Activated naive CD8-positive, alpha-beta T cell treated with anti-CD3 and anti-CD28 coated beads, Interleukin-2, amount 50 U/mL, for 24 hours (primary cell): ENCODE results near the gene HOXB2.
"Not testable (repeated sequence)": the region's sequence is repeated elsewhere in the genome, so short reads cannot be mapped to it uniquely, and the experiment has no call there.

Source experiments
- ATAC-seq: fragments of 150-1000 bp; cut with Tn5 transposase; one replicate; pipeline ENCODE4 v1.10.0; 2021
- DNase-seq: peaks from one replicate; pipeline ENCODE4 v3.0.0; 2021
- H3K27ac Mint-ChIP-seq: one replicate; pipeline ENCODE4 v1.8.0; 2021; ENCODE audit warnings: mild to moderate bottlenecking, mixed read lengths
- H3K27me3 Mint-ChIP-seq: one replicate; pipeline ENCODE4 v1.8.0; 2021; ENCODE audit warnings: mixed read lengths
- H3K36me3 Mint-ChIP-seq: one replicate; pipeline ENCODE4 v1.8.0; 2021; ENCODE audit warnings: low read depth, mixed read lengths
- H3K4me1 Mint-ChIP-seq: one replicate; pipeline ENCODE4 v1.8.0; 2021; ENCODE audit warnings: mixed read lengths
- H3K4me3 Mint-ChIP-seq: one replicate; pipeline ENCODE4 v1.8.0; 2021; ENCODE audit warnings: mild to moderate bottlenecking, moderate library complexity, mixed read lengths
- H3K9me3 Mint-ChIP-seq: one replicate; pipeline ENCODE4 v1.8.0; 2021; ENCODE audit warnings: mixed read lengths

Gene HOXB2

DNA sequence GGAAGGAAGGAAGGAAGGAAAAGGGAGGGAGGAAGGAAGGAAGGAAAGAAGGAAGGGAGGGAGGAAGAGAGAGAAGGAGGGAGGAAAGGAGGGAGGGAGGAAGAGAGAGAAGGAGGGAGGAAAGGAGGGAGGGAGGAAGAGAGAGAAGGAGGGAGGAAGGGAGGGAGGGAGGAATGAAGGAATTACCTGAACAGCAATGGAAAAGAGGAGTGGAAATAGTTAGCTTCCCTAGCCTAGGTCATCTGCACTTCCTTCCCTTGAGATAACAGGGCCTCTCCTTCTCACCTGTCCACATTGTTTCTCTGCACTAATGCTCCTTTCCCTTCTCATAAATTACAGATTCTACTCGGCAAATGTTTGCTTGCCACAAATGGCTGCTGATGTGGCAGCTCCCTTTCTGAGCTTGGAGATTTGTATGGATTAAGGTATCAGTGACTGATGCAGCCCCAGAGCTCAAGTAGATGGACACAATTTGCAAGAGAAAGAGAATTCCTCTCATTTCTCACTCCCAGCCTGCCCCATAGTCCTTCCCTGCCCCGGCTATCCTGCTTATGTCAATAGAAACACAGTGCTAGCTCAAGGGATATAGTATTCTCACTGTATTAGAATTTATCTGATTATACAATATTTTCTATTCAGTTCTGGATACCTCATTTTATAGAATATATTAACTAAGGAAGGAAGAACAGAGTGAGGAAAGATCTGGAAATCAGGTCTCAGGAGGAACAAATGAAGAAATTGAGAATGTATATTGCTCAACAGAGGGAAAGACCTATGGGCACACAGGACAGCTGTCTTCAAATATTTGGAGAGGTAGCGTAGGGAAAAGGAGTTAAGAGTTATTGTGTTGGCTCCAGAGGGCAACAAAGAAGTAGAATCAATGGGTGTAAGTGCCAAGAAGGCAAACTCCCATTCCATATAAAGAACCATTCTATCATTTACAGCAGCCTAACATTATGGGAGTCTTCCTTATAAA, 28.7 kb downstream of the HOXB2 start:
- H3K4me1 Mint-ChIP-seq, result peaks cover 31% of the 10 kb centered on the region
- peaks cover 39% of the 10 kb centered on the region for H3K27me3 Mint-ChIP-seq
- H3K36me3 Mint-ChIP-seq, result no peaks in the 10 kb centered on the region

DNA sequence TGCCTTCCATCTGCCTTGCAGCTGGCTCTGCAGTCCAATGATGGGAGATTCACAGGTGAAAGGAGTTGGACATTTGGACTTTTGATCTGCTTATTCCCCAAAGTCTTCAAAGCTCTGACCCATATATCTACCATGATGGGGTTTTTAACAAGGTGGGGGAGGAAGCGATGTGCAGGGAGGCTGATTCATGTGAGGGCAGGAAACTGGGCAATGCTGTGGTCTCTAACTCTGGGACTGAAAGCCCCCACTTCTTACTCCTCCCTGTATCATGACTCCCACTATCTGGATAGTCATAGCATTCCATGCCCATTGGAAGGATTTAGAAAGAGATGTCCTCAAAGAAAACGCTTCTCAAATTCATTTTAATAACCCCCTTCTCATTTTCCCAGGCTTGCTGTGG, 30.4 kb downstream of the HOXB2 start:
- no peak for ATAC-seq
- peaks cover 41% of the 10 kb centered on the region for H3K4me1 Mint-ChIP-seq
- no peak overlapping the region for H3K4me3 Mint-ChIP-seq
- no peak for DNase-seq
- peaks cover 24% of the 10 kb centered on the region for H3K27me3 Mint-ChIP-seq
- no peak overlapping the region for H3K27ac Mint-ChIP-seq
- H3K36me3 Mint-ChIP-seq, result no peaks in the 10 kb centered on the region
- no peaks in the 10 kb centered on the region for H3K9me3 Mint-ChIP-seq

More for the DNA sequence above, 28.7 kb downstream of the HOXB2 start:
- Mint-ChIP-seq H3K4me3 (no peak overlapping the region), H3K9me3 (no peaks in the 10 kb centered on the region), H3K27ac (no peak overlapping the region)
- ATAC-seq (no peak), DNase-seq (no peak)

GRCh38 chr17:48513666-48514455, 31.0 kb downstream of the HOXB2 start:
- DNase-seq (no peak), ATAC-seq (no peak)
- Mint-ChIP-seq H3K27me3 (peaks cover 21% of the 10 kb centered on the region), H3K4me1 (peaks cover 41% of the 10 kb centered on the region), H3K4me3 (no peak overlapping the region), H3K27ac (no peak overlapping the region), H3K36me3 (no peaks in the 10 kb centered on the region), H3K9me3 (no peaks in the 10 kb centered on the region)

DNA sequence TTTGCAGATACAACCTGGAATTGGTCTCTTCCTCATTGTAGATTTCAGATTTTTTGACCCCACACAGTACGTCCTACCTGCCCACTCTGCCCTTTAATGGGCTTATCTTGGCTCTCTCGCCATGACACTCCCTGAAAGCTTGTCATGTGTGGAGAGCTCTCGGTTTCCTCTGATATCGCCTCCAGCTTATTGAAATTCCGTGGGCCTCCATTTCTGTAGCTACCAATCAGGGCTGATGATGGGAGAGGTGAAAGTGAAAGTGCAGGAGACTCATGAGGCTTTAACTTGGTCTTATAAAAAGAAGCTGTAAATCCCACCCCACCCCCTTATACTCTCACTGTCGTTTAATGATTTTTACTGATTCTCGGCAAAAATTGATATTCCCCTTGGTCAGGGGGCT, 31.8 kb downstream of the HOXB2 start:
- peak; percentile 84 for ATAC-seq
- Mint-ChIP-seq H3K4me1 (peaks cover 41% of the 10 kb centered on the region), H3K27me3 (peaks cover 21% of the 10 kb centered on the region), H3K9me3 (no peaks in the 10 kb centered on the region), H3K27ac (peak overlapping the region; percentile 7), H3K36me3 (no peaks in the 10 kb centered on the region), H3K4me3 (peak overlapping the region; percentile 50)
- DNase-seq, result no peak

GRCh38 chr17:48510761-48511604, 33.9 kb downstream of the HOXB2 start:
- Mint-ChIP-seq H3K36me3 (no peaks in the 10 kb centered on the region), H3K9me3 (no peaks in the 10 kb centered on the region), H3K4me3 (no peak overlapping the region), H3K27me3 (peaks cover 10% of the 10 kb centered on the region), H3K27ac (no peak overlapping the region), H3K4me1 (peaks cover 46% of the 10 kb centered on the region)
- DNase-seq (no peak), ATAC-seq (peak; percentile 58)

- DNase-seq, result no peak
- Mint-ChIP-seq H3K4me1 (peaks cover 53% of the 10 kb centered on the region), H3K36me3 (no peaks in the 10 kb centered on the region), H3K27me3 (peaks cover 5% of the 10 kb centered on the region), H3K27ac (no peak overlapping the region), H3K4me3 (no peak overlapping the region), H3K9me3 (no peaks in the 10 kb centered on the region)
- no peak for ATAC-seq
Observed at GRCh38 chr17:48510381-48510760, 34.5 kb downstream of the HOXB2 start.

DNA sequence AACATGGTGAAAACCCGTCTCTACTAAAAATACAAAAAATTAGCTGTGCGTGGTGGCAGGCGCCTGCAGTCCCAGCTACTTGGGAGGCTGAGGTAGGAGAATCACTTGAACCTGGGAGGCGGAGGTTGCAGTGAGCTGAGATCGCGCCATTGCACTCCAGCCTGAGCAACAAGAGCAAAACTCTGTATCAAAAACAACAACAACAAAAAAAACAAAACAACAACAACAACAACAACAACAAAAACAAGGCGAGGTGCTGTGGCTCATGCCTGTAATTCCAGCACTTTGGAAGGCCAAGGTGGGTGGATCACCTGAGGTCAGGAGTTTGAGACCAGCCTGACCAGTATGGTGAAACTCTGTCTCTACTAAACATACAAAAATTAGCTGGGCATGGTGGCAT, 35.2 kb downstream of the HOXB2 start:
- H3K27ac Mint-ChIP-seq, H3K27me3 Mint-ChIP-seq, H3K4me3 Mint-ChIP-seq: not testable (repeated sequence)

DNA sequence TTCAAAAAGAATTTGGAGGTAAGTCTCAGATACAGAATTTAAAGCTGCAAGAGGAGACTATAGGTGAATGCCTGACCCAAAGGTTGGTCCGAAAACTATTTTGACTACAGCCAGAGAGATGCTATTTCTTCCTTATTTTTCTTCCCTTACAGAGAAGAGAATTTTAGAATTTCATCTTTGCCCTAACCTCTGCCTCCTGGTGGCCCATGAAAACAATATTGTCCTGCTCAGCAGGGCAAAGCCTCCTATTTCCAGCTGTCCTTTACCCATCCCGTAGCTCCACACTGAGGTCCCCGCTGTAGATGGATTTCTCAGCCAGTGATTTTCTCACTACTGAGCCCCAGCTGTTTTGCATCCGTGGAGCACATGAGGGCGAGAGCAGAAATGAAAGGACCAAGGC, 38.7 kb downstream of the HOXB2 start:
- Mint-ChIP-seq H3K27ac (peak overlapping the region; percentile 55), H3K27me3 (peaks cover 6% of the 10 kb centered on the region)

More for the DNA sequence above, 35.2 kb downstream of the HOXB2 start:
- ATAC-seq, DNase-seq, H3K36me3 Mint-ChIP-seq, H3K9me3 Mint-ChIP-seq: not testable (repeated sequence)
- peaks cover 55% of the 10 kb centered on the region for H3K4me1 Mint-ChIP-seq

DNA sequence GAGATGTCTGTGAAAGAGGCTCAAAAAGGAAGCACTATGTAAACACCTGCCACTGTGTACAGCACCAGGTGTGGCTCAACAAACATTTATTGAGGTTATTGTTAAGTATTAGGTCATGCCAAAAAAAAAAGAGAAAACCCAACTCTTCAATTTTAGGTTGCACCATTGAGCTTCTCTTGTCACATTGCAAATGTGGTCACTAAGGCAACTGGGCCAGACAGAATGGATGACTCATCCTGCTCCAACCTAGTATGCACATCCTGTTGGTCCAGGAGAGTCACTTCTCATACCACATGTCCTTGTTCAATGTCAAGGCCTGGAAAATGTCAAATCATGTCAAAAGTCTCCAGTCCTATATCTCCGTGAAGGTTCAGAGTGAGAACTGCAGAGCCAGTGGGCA, 39.1 kb downstream of the HOXB2 start:
- no peaks in the 10 kb centered on the region for H3K36me3 Mint-ChIP-seq
- H3K4me3 Mint-ChIP-seq, result no peak overlapping the region
- no peaks in the 10 kb centered on the region for H3K9me3 Mint-ChIP-seq
- DNase-seq (peak; percentile 29), ATAC-seq (peak; percentile 99)
- H3K4me1 Mint-ChIP-seq, result peaks cover 21% of the 10 kb centered on the region
- H3K27me3 Mint-ChIP-seq, result peaks cover 6% of the 10 kb centered on the region
- H3K27ac Mint-ChIP-seq, result peak overlapping the region; percentile 55

More for the DNA sequence above, 38.7 kb downstream of the HOXB2 start:
- DNase-seq (no peak), ATAC-seq (no peak)
- Mint-ChIP-seq H3K36me3 (no peaks in the 10 kb centered on the region), H3K4me1 (peaks cover 25% of the 10 kb centered on the region), H3K9me3 (no peaks in the 10 kb centered on the region), H3K4me3 (no peak overlapping the region)

DNA sequence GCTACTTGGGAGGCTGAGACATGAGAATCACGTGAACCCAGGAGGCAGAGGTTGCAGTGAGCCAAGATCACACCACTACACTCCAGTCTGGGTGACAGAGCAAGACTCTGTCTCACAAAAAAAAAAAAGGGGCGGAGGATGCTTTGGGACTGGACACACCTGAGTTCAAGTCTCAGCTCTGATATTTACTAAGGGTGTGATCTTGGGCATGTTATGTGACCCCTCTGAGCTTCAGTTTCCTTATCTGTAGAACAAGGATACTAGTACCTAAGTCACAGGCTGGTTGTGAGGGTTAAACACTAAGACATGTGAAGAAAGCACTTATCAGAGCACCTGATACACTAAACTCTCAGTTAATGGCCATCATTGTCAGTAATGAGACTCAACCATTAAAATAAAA, 40.0 kb downstream of the HOXB2 start:
- ATAC-seq, result no peak
- H3K27me3 Mint-ChIP-seq, result peaks cover 8% of the 10 kb centered on the region
- H3K27ac Mint-ChIP-seq, result peak overlapping the region; percentile 39
- peaks cover 15% of the 10 kb centered on the region for H3K4me1 Mint-ChIP-seq
- no peaks in the 10 kb centered on the region for H3K36me3 Mint-ChIP-seq
- H3K9me3 Mint-ChIP-seq, result no peaks in the 10 kb centered on the region
- H3K4me3 Mint-ChIP-seq, result no peak overlapping the region
- no peak for DNase-seq

DNA sequence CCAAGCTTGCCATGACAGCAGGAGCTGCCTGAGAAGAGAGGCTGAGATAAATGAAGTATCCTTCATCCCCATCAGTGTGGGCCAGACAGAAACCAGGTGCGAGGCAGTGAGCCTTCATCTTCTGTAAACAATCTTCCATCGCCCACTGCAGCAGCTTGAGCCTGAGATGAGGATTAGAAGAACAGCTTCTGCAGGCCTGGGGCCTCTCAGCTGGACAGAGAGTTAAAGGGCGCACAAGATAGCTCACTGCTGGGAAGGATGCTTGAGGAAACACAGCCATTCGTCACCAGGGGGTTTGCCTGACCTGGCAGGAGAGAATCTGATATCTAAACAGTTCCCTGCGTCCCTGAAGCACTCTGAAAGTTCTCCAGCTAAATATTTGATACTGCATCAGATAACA, 41.2 kb downstream of the HOXB2 start:
- peaks cover 15% of the 10 kb centered on the region for H3K4me1 Mint-ChIP-seq
- no peak for DNase-seq
- no peak overlapping the region for H3K27ac Mint-ChIP-seq
- H3K36me3 Mint-ChIP-seq, result no peaks in the 10 kb centered on the region
- ATAC-seq, result no peak
- H3K27me3 Mint-ChIP-seq, result peaks cover 8% of the 10 kb centered on the region
- H3K4me3 Mint-ChIP-seq, result no peak overlapping the region
- H3K9me3 Mint-ChIP-seq, result no peaks in the 10 kb centered on the region

- H3K4me3 Mint-ChIP-seq, result no peak overlapping the region
- H3K4me1 Mint-ChIP-seq, result peaks cover 15% of the 10 kb centered on the region
- no peak overlapping the region for H3K27ac Mint-ChIP-seq
- no peak for ATAC-seq
- H3K36me3 Mint-ChIP-seq, result no peaks in the 10 kb centered on the region
- DNase-seq, result no peak
- peaks cover 8% of the 10 kb centered on the region for H3K27me3 Mint-ChIP-seq
- H3K9me3 Mint-ChIP-seq, result no peaks in the 10 kb centered on the region
Observed at GRCh38 chr17:48502901-48503300, 42.0 kb downstream of the HOXB2 start.

DNA sequence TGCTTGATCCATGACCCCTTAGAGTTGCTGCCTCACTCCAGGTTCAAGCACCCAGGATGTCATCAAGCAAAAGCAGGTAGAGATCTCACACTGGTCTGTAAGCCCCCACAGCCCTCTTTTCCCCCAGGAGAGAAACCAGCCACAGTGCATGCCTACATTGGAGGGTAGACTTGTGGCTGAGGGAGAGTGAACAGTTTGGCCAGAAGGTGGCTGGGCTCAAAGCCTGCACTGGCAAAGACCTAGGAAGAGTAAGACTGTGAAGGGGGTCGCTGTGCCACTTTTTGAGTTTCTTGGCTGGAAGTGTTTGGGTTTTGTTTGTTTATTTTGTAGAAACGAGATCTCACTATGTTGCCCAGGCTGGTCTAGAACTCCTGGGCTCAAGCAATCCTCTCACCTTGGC, 42.6 kb downstream of the HOXB2 start:
- DNase-seq (no peak), ATAC-seq (no peak)
- peaks cover 13% of the 10 kb centered on the region for H3K27me3 Mint-ChIP-seq
- peaks cover 15% of the 10 kb centered on the region for H3K4me1 Mint-ChIP-seq
- no peak overlapping the region for H3K4me3 Mint-ChIP-seq
- no peaks in the 10 kb centered on the region for H3K9me3 Mint-ChIP-seq
- H3K27ac Mint-ChIP-seq, result no peak overlapping the region
- H3K36me3 Mint-ChIP-seq, result no peaks in the 10 kb centered on the region
